Transverse colon (tissue), 4 donors: Measurements from ENCODE around the gene TTYH2.

Experiments used
- CTCF ChIP-seq, 5 experiments: fragments of 200-600 bp in 3 of 5; fragments of 450-650 bp in 2 of 5; sonication (generic) in 3 of 5; IDR thresholded peaks; 1 replicate in 2 of 5; 2 replicates in 3 of 5; pipeline ENCODE4 v1.5.1; 2016 to 2017; ENCODE audit warnings: antibody characterized with exemption in 5 of 5, inconsistent platforms in 3 of 5, mild to moderate bottlenecking in 2 of 5, moderate library complexity in 1 of 5
- POLR2AphosphoS5 ChIP-seq, 3 donors: sonication (generic); formaldehyde crosslinking; IDR thresholded peaks; one replicate each; pipeline ENCODE4 v1.6.1; 2016; ENCODE audit warnings: antibody characterized with exemption in 3 of 3

GRCh38 chr17:74190154-74190553 is 23.2 kb upstream of the TTYH2 start:
- TF ChIP-seq POLR2AphosphoS5 (IDR thresholded peaks at IDR 0.05) (no peak), CTCF (IDR thresholded peaks at IDR 0.05) (no peak)
